Spleen (tissue), 7 donors: ENCODE results near the gene ZFYVE28.

Experiments
- CTCF ChIP-seq, 11 experiments: fragments of 200-600 bp in 7 of 11; fragments of 450-650 bp in 4 of 11; sonication (generic) in 4 of 11; IDR thresholded peaks in 8 of 11; conservative IDR thresholded peaks in 3 of 11; 1 replicate in 7 of 11; 2 replicates in 4 of 11; pipeline versions ENCODE4 v1.4.0 to v1.8.0; 2016 to 2021; ENCODE audit warnings: antibody characterized with exemption in 11 of 11, inconsistent platforms in 4 of 11, mild to moderate bottlenecking in 1 of 11
- POLR2A ChIP-seq, 3 donors: fragments of 450-650 bp; IDR thresholded peaks; one replicate each; pipeline ENCODE4 v1.5.1; 2017; ENCODE audit warnings: antibody characterized with exemption in 3 of 3, mild to moderate bottlenecking in 1 of 3
- POLR2AphosphoS5 ChIP-seq, 3 donors: sonication (generic); formaldehyde crosslinking; IDR thresholded peaks; one replicate each; pipeline ENCODE4 v1.5.1; 2017; ENCODE audit warnings: antibody characterized with exemption in 3 of 3
- donor health status: DM: no; HTN: no; CAD: no; lungs with moderate emphysema.
- donor health status: DM: no; HTN: no; CAD: no.
- donor health status: DM: no; HTN: no; CAD: no.

DNA sequence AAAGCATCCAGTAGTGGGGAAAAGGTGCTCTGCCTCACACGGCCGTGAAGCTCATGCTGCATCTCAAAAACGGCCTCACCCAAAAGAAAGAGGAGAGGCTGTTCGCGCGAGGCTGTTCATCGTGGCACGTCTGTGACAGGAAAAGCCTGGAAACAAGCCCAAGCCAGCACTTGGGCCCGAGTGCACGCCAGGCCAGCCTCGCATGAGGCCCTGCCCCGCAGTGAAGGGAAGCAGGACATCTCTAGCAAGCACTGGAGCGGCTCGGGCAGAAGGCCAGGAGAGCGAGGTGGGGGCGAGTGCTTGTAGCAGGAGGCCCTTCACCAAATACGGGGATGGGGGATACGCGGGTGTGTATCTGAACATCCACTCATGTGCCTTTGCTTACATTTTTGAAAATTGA is 116.6 kb downstream of the ZFYVE28 start:
- TF ChIP-seq CTCF (IDR thresholded peaks at IDR 0.05 in 8 of 11, conservative IDR thresholded peaks at IDR 0.05 in 3 of 11) (no peak), POLR2AphosphoS5 (IDR thresholded peaks at IDR 0.05) (peak in 1 of 3 donors; percentile 44), POLR2A (IDR thresholded peaks at IDR 0.05) (no peak)
